IMR-90 (cell line): ENCODE results near the gene CSTA. TPM values are rescaled to one million over a fixed set of nuclear protein-coding genes. Genes with fewer than 3 reads are reported as not detected.

Experiments
- ATAC-seq: fragments of 200-7000 bp; cut with Tn5 transposase; 2 replicates; pipeline ENCODE4 v1.9.1; 2020; ENCODE audit warnings: low read depth, mild to moderate bottlenecking, moderate library complexity
- BruUV-seq: library from RNA; stranded (reverse); fragments of 400-500 nt; replicated peaks from 2 replicates; lab custom pipeline; 2021; lab: Mats Ljungman, UMichigan
- CTCF ChIA-PET: fragments of 300-600 bp; formaldehyde crosslinking; extraction: SDS; loops from one replicate; lab custom pipeline; 2021; ENCODE audit warnings: antibody characterized with exemption; lab: Yijun Ruan, JAX
- POLR2A ChIA-PET: fragments of 300-600 bp; sonication (Branson Sonifier 250); formaldehyde crosslinking; loops from one replicate; lab custom pipeline; 2022; ENCODE audit warnings: antibody characterized with exemption; ENCODE audit not compliant: unreplicated experiment; lab: Charles Lee
- DNase-seq: peaks from one replicate; pipeline ENCODE4 v3.0.0; 2013
- H2AFZ ChIP-seq: replicated peaks from 2 replicates; pipeline ENCODE3; 2013; ENCODE audit warnings: low read length, mild to moderate bottlenecking; ENCODE audit not compliant: poor library complexity
- H2AK5ac ChIP-seq: 2 replicates; pipeline ENCODE4 v1.6.1; 2013; ENCODE audit warnings: low read depth, low read length, inconsistent platforms
- H2AK9ac ChIP-seq: replicated peaks from 2 replicates; pipeline ENCODE3; 2013; ENCODE audit warnings: mild to moderate bottlenecking, low read depth, low read length, moderate library complexity; ENCODE audit not compliant: poor library complexity
- H2BK120ac ChIP-seq: 2 replicates; pipeline ENCODE4 v1.6.1; 2013; ENCODE audit warnings: low read depth, low read length, inconsistent platforms
- H2BK15ac ChIP-seq: 3 replicates; pipeline ENCODE4 v1.6.1; 2013; ENCODE audit warnings: low read depth, low read length, inconsistent platforms
- H2BK20ac ChIP-seq: 2 replicates; pipeline ENCODE4 v1.6.1; 2013; ENCODE audit warnings: low read depth, mild to moderate bottlenecking, inconsistent platforms, low read length, moderate library complexity
- H2BK5ac ChIP-seq: 2 replicates; pipeline ENCODE4 v1.6.1; 2013; ENCODE audit warnings: mild to moderate bottlenecking, low read depth, low read length, inconsistent platforms; ENCODE audit not compliant: poor library complexity, severe bottlenecking
- H3K14ac ChIP-seq: replicated peaks from 2 replicates; pipeline ENCODE4 v1.6.1; 2013; ENCODE audit warnings: low read depth, low read length, inconsistent platforms
- H3K18ac ChIP-seq: 2 replicates; pipeline ENCODE4 v1.6.1; 2013; ENCODE audit warnings: low read depth, low read length, control low read depth
- H3K23ac ChIP-seq: 2 replicates; pipeline ENCODE4 v1.6.1; 2013; ENCODE audit warnings: low read depth, low read length, inconsistent platforms
- H3K27ac ChIP-seq: 2 replicates; pipeline ENCODE4 v1.5.1; 2013; ENCODE audit warnings: mild to moderate bottlenecking, control low read depth, low read length; ENCODE audit not compliant: insufficient read depth
- H3K27me3 ChIP-seq: 2 replicates; pipeline ENCODE4 v1.6.1; 2013; ENCODE audit warnings: low read length; ENCODE audit not compliant: control insufficient read depth, insufficient read depth
- H3K36me3 ChIP-seq: 2 replicates; pipeline ENCODE4 v1.6.1; 2013; ENCODE audit warnings: low read length, mixed read lengths; ENCODE audit not compliant: control insufficient read depth, insufficient read depth
- H3K4ac ChIP-seq: 2 replicates; pipeline ENCODE4 v1.6.1; 2013; ENCODE audit warnings: low read depth, low read length, inconsistent platforms
- H3K4me1 ChIP-seq: 2 replicates; pipeline ENCODE4 v1.6.1; 2013; ENCODE audit warnings: low read length, mixed read lengths; ENCODE audit not compliant: control insufficient read depth, insufficient read depth
- H3K4me2 ChIP-seq: 2 replicates; pipeline ENCODE4 v1.6.1; 2013; ENCODE audit warnings: low read depth, mild to moderate bottlenecking, control low read depth, low read length, moderate library complexity
- H3K4me3 ChIP-seq: 2 replicates; pipeline ENCODE4 v1.5.1; 2013; ENCODE audit warnings: low read depth, mild to moderate bottlenecking, control low read depth, low read length, moderate library complexity; ENCODE audit not compliant: insufficient read depth
- H3K56ac ChIP-seq: 2 replicates; pipeline ENCODE4 v1.6.1; 2013; ENCODE audit warnings: low read length, inconsistent platforms; ENCODE audit not compliant: insufficient read depth; ENCODE audit errors: extremely low read depth
- H3K79me1 ChIP-seq, 2 experiments: 2 replicates each; pipeline ENCODE4 v1.6.1; 2013; ENCODE audit warnings: low read length in 2 of 2, inconsistent platforms in 1 of 2, low read depth in 1 of 2
- H3K9ac ChIP-seq: 2 replicates; pipeline ENCODE4 v1.6.1; 2013; ENCODE audit warnings: low read depth, low read length, control low read depth
- H3K9me1 ChIP-seq: 2 replicates; pipeline ENCODE4 v1.6.1; 2013; ENCODE audit warnings: low read length, inconsistent platforms; ENCODE audit not compliant: insufficient read depth
- H3K9me3 ChIP-seq: 2 replicates; pipeline ENCODE4 v1.6.1; 2013; ENCODE audit warnings: low read length; ENCODE audit not compliant: control insufficient read depth, insufficient read depth
- H4K20me1 ChIP-seq: 2 replicates; pipeline ENCODE4 v1.6.1; 2013; ENCODE audit warnings: low read length, inconsistent platforms; ENCODE audit not compliant: insufficient read depth
- H4K5ac ChIP-seq: 2 replicates; pipeline ENCODE4 v1.6.1; 2013; ENCODE audit warnings: mild to moderate bottlenecking, low read depth, low read length, control low read depth
- H4K8ac ChIP-seq, 2 experiments: 2 replicates each; pipeline ENCODE4 v1.6.1; 2013; ENCODE audit warnings: low read depth in 2 of 2, low read length in 2 of 2, control low read depth in 1 of 2, inconsistent platforms in 1 of 2
- H4K91ac ChIP-seq: 2 replicates; pipeline ENCODE4 v1.6.1; 2013; ENCODE audit warnings: low read depth, low read length, inconsistent platforms; ENCODE audit not compliant: insufficient read depth
- MAFK ChIP-seq: IDR thresholded peaks from 2 replicates; pipeline ENCODE4 v1.6.1; 2012; ENCODE audit warnings: low read depth, low read length, improper control_type of control experiment
- WGBS, 2 experiments: methylation state at CpG; one replicate each; pipeline versions ENCODE4 v1.1.5 to v1.1.7; 2013; ENCODE audit warnings: missing lambda C conversion rate in 2 of 2; ENCODE audit not compliant: insufficient read length in 1 of 2; ENCODE audit errors: extremely low coverage in 2 of 2; 5-methylcytosine and 5-hydroxymethylcytosine counted together
- dilution Hi-C: fragments of 300-500 bp; cut with HindIII; formaldehyde crosslinking; loops from one replicate; pipeline ENCODE4 v1.14.3; 2018; ENCODE audit warnings: low sequenced_read_pairs; ENCODE audit not compliant: unreplicated experiment
- in situ Hi-C: fragments of 300-500 bp; cut with MboI; formaldehyde crosslinking; loops from 3 replicates; pipeline ENCODE4 v1.14.3; 2019; ENCODE audit warnings: low sequenced_read_pairs, inconsistent platforms, mixed read lengths
- intact Hi-C: fragments of 100-400 bp; cut with micrococcal nuclease; formaldehyde crosslinking; loops from 2 replicates; pipeline ENCODE4 v1.10.0; 2022
- polyA plus RNA-seq, 3 experiments: library from polyadenylated mRNA; depleted of rRNA; stranded (reverse); fragments of >200 nt; gene quantifications; 2 replicates each; pipeline ENCODE4 v1.2.3, GENCODE V29; 2012; ENCODE audit warnings: low replicate concordance in 1 of 3
- total RNA-seq: library from RNA; depleted of rRNA; stranded (reverse); fragments of >200 nt; gene quantifications from 2 replicates; pipeline ENCODE4 v1.2.3, GENCODE V29; 2012

The CSTA gene
- total and polyA plus RNA-seq, 2 of the 4 experiments (the other 2 are of a cell fraction) = 0.17 TPM; not detected in 1

- intact Hi-C loops = no loop called here
Measured at GRCh38 chr3:122310361-122310760, 14.7 kb upstream of the CSTA start.

More at GRCh38 chr3:122310361-122310760, 14.7 kb upstream of the CSTA start:
- H2BK5ac ChIP-seq = no peak overlapping the region
- no peak overlapping the region for H3K4me3 ChIP-seq
- H2BK15ac ChIP-seq = no peak overlapping the region
- no peaks in the 10 kb centered on the region for H3K4me1 ChIP-seq
- H3K9me1 ChIP-seq = no peaks in the 10 kb centered on the region
- dilution Hi-C loops = no loop called here
- no peaks in the 10 kb centered on the region for H3K79me1 ChIP-seq
- H2BK20ac ChIP-seq = no peak overlapping the region
- no peak overlapping the region for H3K4ac ChIP-seq
- no peak for ATAC-seq
- H4K20me1 ChIP-seq = no peaks in the 10 kb centered on the region
- no peak overlapping the region for H4K8ac ChIP-seq
- H2BK120ac ChIP-seq = no peak overlapping the region
- H2AFZ ChIP-seq = no peak overlapping the region
- H3K27ac ChIP-seq = no peak overlapping the region
- TF ChIP-seq MAFK = no peak
- H3K27me3 ChIP-seq = peaks cover 3% of the 10 kb centered on the region
- ChIA-PET POLR2A (no interaction called here), CTCF (interaction anchor here (1.0 kb wide), 1 partner anchor 47 kb away, joined by 3 read pairs; no protein-coding TSS in a partner anchor)
- no peaks in the 10 kb centered on the region for H3K9me3 ChIP-seq
- no CpG with 5 or more reads among the region's 1 CpG for WGBS, 2 experiments
- no peak for DNase-seq
- BruUV-seq = no TSS peak
- H4K91ac ChIP-seq = no peak overlapping the region
- no peak overlapping the region for H3K14ac ChIP-seq
- H2AK9ac ChIP-seq = no peak overlapping the region
- in situ Hi-C loops = no loop called here
- H3K23ac ChIP-seq = no peak overlapping the region
- H2AK5ac ChIP-seq = no peak overlapping the region
- no peak overlapping the region for H3K4me2 ChIP-seq
- H3K56ac ChIP-seq = no peak overlapping the region
- no peak overlapping the region for H3K9ac ChIP-seq
- no peak overlapping the region for H4K5ac ChIP-seq
- no peaks in the 10 kb centered on the region for H3K36me3 ChIP-seq
- H3K18ac ChIP-seq = no peak overlapping the region
